GM19099 (cell line): ENCODE measurements around the gene TMEM132D.

ENCODE experiments used
- POLR2A ChIP-seq: IDR thresholded peaks from 3 replicates; pipeline ENCODE4 v1.6.1; 2011; ENCODE audit warnings: low read depth; ENCODE audit not compliant: insufficient read length; ENCODE audit errors: extremely low read depth

TMEM132D gene

GRCh38 chr12:129844662-129845220 lies 59.1 kb downstream of the TMEM132D start:
- TF ChIP-seq POLR2A: no peak

- TF ChIP-seq POLR2A: no peak
Observed at GRCh38 chr12:129841251-129841650, 62.6 kb downstream of the TMEM132D start.

- TF ChIP-seq POLR2A: no peak
Observed at GRCh38 chr12:129840145-129840884, 63.5 kb downstream of the TMEM132D start.

- no peak for TF ChIP-seq POLR2A
Observed at GRCh38 chr12:129839679-129840078, 64.1 kb downstream of the TMEM132D start.

- no peak for TF ChIP-seq POLR2A
Observed at GRCh38 chr12:129831294-129831693, 72.5 kb downstream of the TMEM132D start.

GRCh38 chr12:129830796-129831195 lies 73.0 kb downstream of the TMEM132D start:
- TF ChIP-seq POLR2A: no peak

GRCh38 chr12:129827866-129828384 lies 75.9 kb downstream of the TMEM132D start:
- TF ChIP-seq POLR2A: no peak

- TF ChIP-seq POLR2A: no peak
Observed at GRCh38 chr12:129827102-129827865, 76.5 kb downstream of the TMEM132D start.

GRCh38 chr12:129826273-129826672 lies 77.6 kb downstream of the TMEM132D start:
- TF ChIP-seq POLR2A: no peak

GRCh38 chr12:129825316-129825715 lies 78.5 kb downstream of the TMEM132D start:
- TF ChIP-seq POLR2A: no peak

- no peak for TF ChIP-seq POLR2A
Observed at GRCh38 chr12:129821964-129822363, 81.9 kb downstream of the TMEM132D start.

- no peak for TF ChIP-seq POLR2A
Observed at GRCh38 chr12:129819391-129819790, 84.4 kb downstream of the TMEM132D start.

GRCh38 chr12:129815846-129816245 lies 88.0 kb downstream of the TMEM132D start:
- TF ChIP-seq POLR2A: no peak

GRCh38 chr12:129811963-129812362 lies 91.9 kb downstream of the TMEM132D start:
- no peak for TF ChIP-seq POLR2A

- no peak for TF ChIP-seq POLR2A
Observed at GRCh38 chr12:129807136-129807535, 96.7 kb downstream of the TMEM132D start.

- no peak for TF ChIP-seq POLR2A
Observed at GRCh38 chr12:129791396-129791795, 112.4 kb downstream of the TMEM132D start.
